Astrocyte (in vitro differentiated cells and primary cell): ENCODE measurements around the gene CLSTN3. TPM values are rescaled to one million over a fixed set of nuclear protein-coding genes. Genes with fewer than 3 reads are reported as not detected.

Experiments
- DNase-seq: peaks from one replicate; pipeline ENCODE4 v3.0.0-alpha.2; 2010; ENCODE audit warnings: low read depth
- FAIRE-seq: peaks from 2 replicates; lab custom pipeline; 2011; peaks lifted over from hg19 to GRCh38; lab: Jason Lieb, UNC
- H2AFZ ChIP-seq: 2 replicates; pipeline ENCODE4 v1.6.0; 2012; ENCODE audit warnings: low read depth, low read length, inconsistent platforms
- H3K27ac ChIP-seq: 2 replicates; pipeline ENCODE4 v1.5.1; 2011; ENCODE audit warnings: low read depth, low read length, inconsistent platforms
- H3K27me3 ChIP-seq: 2 replicates; pipeline ENCODE4 v1.6.0; 2011; ENCODE audit warnings: low read length, inconsistent platforms; ENCODE audit not compliant: insufficient read depth
- H3K36me3 ChIP-seq: 2 replicates; pipeline ENCODE4 v1.5.1; 2011; ENCODE audit warnings: low read length, inconsistent platforms; ENCODE audit not compliant: insufficient read depth
- H3K4me1 ChIP-seq: 2 replicates; pipeline ENCODE4 v1.5.1; 2011; ENCODE audit warnings: low read length, inconsistent platforms; ENCODE audit not compliant: insufficient read depth
- H3K4me2 ChIP-seq: 2 replicates; pipeline ENCODE4 v1.6.0; 2012; ENCODE audit warnings: low read length, inconsistent platforms
- H3K4me3 ChIP-seq: 2 replicates; pipeline ENCODE4 v1.5.1; 2011; ENCODE audit warnings: low read depth, mild to moderate bottlenecking, low read length, inconsistent platforms; ENCODE audit not compliant: insufficient read depth
- H3K79me2 ChIP-seq: 2 replicates; pipeline ENCODE4 v1.6.0; 2012; ENCODE audit warnings: mild to moderate bottlenecking, low read length, inconsistent platforms; ENCODE audit not compliant: insufficient read depth
- H3K9ac ChIP-seq: 2 replicates; pipeline ENCODE4 v1.6.0; 2012; ENCODE audit warnings: mild to moderate bottlenecking, low read length, inconsistent platforms
- H3K9me3 ChIP-seq: 2 replicates; pipeline ENCODE4 v1.5.1; 2012; ENCODE audit warnings: low read depth, mild to moderate bottlenecking, low read length, inconsistent platforms; ENCODE audit not compliant: insufficient read depth
- H4K20me1 ChIP-seq: 2 replicates; pipeline ENCODE4 v1.6.0; 2012; ENCODE audit warnings: low read length, inconsistent platforms; ENCODE audit not compliant: insufficient read depth
- H3K27ac Mint-ChIP-seq: one replicate; pipeline ENCODE4 v1.8.0; 2021; ENCODE audit warnings: mild to moderate bottlenecking, mixed read lengths; ENCODE audit not compliant: unreplicated experiment
- H3K27me3 Mint-ChIP-seq: one replicate; pipeline ENCODE4 v1.8.0; 2021; ENCODE audit warnings: low read depth, mixed read lengths; ENCODE audit not compliant: unreplicated experiment
- H3K36me3 Mint-ChIP-seq: one replicate; pipeline ENCODE4 v1.8.0; 2021; ENCODE audit warnings: low read depth, mixed read lengths; ENCODE audit not compliant: unreplicated experiment
- H3K4me1 Mint-ChIP-seq: one replicate; pipeline ENCODE4 v1.8.0; 2021; ENCODE audit warnings: low read depth, mixed read lengths; ENCODE audit not compliant: unreplicated experiment
- H3K4me3 Mint-ChIP-seq: one replicate; pipeline ENCODE4 v1.8.0; 2021; ENCODE audit warnings: mild to moderate bottlenecking, moderate library complexity, mixed read lengths; ENCODE audit not compliant: unreplicated experiment
- H3K9me3 Mint-ChIP-seq: one replicate; pipeline ENCODE4 v1.8.0; 2021; ENCODE audit warnings: mild to moderate bottlenecking, mixed read lengths; ENCODE audit not compliant: unreplicated experiment
- CTCF ChIP-seq: IDR thresholded peaks from 2 replicates; pipeline ENCODE4 v1.5.1; 2011; ENCODE audit warnings: low read depth, mild to moderate bottlenecking, inconsistent platforms, low read length, moderate library complexity; ENCODE audit not compliant: insufficient read depth
- EZH2 ChIP-seq: IDR thresholded peaks from 2 replicates; pipeline ENCODE4 v1.6.1; 2012; ENCODE audit warnings: mild to moderate bottlenecking, low read length, inconsistent platforms; ENCODE audit not compliant: insufficient read depth
- total RNA-seq: library from RNA; stranded (reverse); gene quantifications from 2 replicates; pipeline ENCODE4 v1.2.1, GENCODE V29; 2021

CLSTN3 gene
- total RNA-seq, 1 donor from 2014 or later: 29.6 TPM

GRCh38 chr12:7130701-7131501, 730 bp downstream of the CLSTN3 start:
- Histone ChIP-seq H3K9me3 (no peaks in the 10 kb centered on the region), H3K4me1 (peaks cover 12% of the 10 kb centered on the region), H3K4me3 (peak overlapping the region; percentile 74), H3K9ac (peak overlapping the region; percentile 82), H3K27me3 (peaks cover 4% of the 10 kb centered on the region), H3K4me2 (peak overlapping the region; percentile 99), H3K27ac (no peak overlapping the region), H3K36me3 (no peaks in the 10 kb centered on the region), H4K20me1 (peaks cover 13% of the 10 kb centered on the region), H3K79me2 (no peaks in the 10 kb centered on the region), H2AFZ (peak overlapping the region; percentile 88)
- peaks cover 2% of the 10 kb centered on the region for H3K9me3 Mint-ChIP-seq
- FAIRE-seq (no peak), DNase-seq (peak; percentile 39)
- H3K36me3 Mint-ChIP-seq: peaks cover 20% of the 10 kb centered on the region
- peaks cover 21% of the 10 kb centered on the region for H3K27me3 Mint-ChIP-seq
- H3K27ac Mint-ChIP-seq: peak overlapping the region; percentile 66
- TF ChIP-seq EZH2 (no peak), CTCF (no peak)
- H3K4me3 Mint-ChIP-seq: peak overlapping the region; percentile 87
- peaks cover 2% of the 10 kb centered on the region for H3K4me1 Mint-ChIP-seq

DNA sequence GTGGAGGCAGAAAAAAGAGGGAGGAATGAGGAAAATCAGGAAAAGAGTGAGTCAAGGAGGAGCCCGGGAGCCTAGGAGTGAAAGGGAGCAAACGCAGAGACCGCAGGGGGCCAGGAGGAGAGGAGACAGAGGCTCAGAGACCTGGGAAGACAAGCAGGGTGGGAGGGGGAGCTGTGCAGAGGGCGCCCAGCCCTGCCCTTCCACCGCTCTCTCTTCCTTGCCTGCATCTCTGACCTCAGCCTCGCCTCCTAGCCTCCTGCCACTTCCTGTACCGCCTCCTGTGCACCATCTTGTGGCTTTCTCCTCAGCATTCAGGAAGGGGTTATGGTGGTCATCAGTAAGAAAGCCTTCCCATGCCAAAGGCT, 1.3 kb downstream of the CLSTN3 start:
- Mint-ChIP-seq H3K27me3 (peaks cover 21% of the 10 kb centered on the region), H3K27ac (no peak overlapping the region), H3K9me3 (peaks cover 2% of the 10 kb centered on the region), H3K36me3 (peaks cover 25% of the 10 kb centered on the region), H3K4me1 (peaks cover 2% of the 10 kb centered on the region), H3K4me3 (peak overlapping the region; percentile 87)
- Histone ChIP-seq H3K36me3 (no peaks in the 10 kb centered on the region), H3K27ac (no peak overlapping the region), H3K4me2 (peak overlapping the region; percentile 99), H3K4me3 (peak overlapping the region; percentile 74), H3K9me3 (no peaks in the 10 kb centered on the region), H3K27me3 (peaks cover 4% of the 10 kb centered on the region), H3K79me2 (no peaks in the 10 kb centered on the region), H2AFZ (no peak overlapping the region), H3K4me1 (peaks cover 12% of the 10 kb centered on the region), H3K9ac (peak overlapping the region; percentile 82), H4K20me1 (peaks cover 13% of the 10 kb centered on the region)
- DNase-seq (no peak), FAIRE-seq (no peak)
- TF ChIP-seq EZH2 (no peak), CTCF (no peak)
